Right lobe of liver (tissue), 4 donors: Measurements from ENCODE around the gene PTPRN2.

Experiments
- CTCF ChIP-seq, 4 donors: fragments of 200-600 bp in 3 of 4; fragments of 450-650 bp in 1 of 4; IDR thresholded peaks; one replicate each; pipeline versions ENCODE4 v1.5.1 to v1.8.0; 2016 to 2022; ENCODE audit warnings: antibody characterized with exemption in 4 of 4, mild to moderate bottlenecking in 2 of 4
- POLR2A ChIP-seq: fragments of 450-650 bp; IDR thresholded peaks from one replicate; pipeline ENCODE4 v1.6.1; 2017; ENCODE audit warnings: antibody characterized with exemption, mild to moderate bottlenecking
- donor health status: DM: no; HTN: no; CAD: no.
- donor health status: DM: no; HTN: no; CAD: no.
- donor health status: DM: no; HTN: yes; CAD: no.

GRCh38 chr7:158555034-158555520 lies 32.5 kb downstream of the PTPRN2 start:
- no peak for TF ChIP-seq POLR2A
- no peak for TF ChIP-seq CTCF (IDR thresholded peaks at IDR 0.05)
